Cerebellar nuclear complex (tissue), 1 donor: ENCODE measurements around the gene EEIG2.

Source experiments
- DNase-seq, 2 experiments: peaks; one replicate each; lab custom pipeline; 2025; lab: John Stamatoyannopoulos, UW

EEIG2 gene

DNA sequence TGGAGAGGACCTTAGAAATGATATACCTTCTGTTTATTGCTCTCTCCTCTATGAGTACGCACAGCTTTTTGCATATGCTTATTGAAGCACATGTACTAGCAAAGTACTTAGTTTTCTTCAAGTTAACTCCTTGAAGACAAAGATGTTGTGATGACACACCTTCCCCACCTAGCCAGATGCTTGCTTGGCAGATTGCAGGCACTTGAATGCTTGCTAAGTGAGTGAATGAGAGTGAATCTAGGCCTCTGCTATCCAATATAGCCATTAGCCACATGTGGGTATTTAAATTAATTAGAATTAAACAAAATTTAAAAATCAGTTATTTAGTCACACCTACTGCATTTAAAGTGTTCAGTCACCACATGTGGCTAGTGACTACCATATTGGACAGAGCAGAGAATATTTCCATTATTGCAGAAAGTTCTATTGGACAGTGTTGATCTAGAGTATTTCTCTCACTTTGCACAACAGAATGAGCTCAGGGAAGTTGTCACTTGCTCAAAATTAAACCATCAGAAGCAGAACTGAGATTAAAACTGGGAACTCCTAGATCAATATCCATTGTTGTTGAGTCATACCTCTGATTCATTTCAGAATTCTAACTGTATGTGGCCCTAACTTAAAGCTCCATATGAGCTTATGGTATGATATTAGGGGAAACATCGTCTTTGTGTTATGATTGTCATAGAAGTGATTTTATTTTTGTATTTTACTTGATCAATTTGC lies 8.6 kb upstream of the EEIG2 start:
- DNase-seq: no peak

DNA sequence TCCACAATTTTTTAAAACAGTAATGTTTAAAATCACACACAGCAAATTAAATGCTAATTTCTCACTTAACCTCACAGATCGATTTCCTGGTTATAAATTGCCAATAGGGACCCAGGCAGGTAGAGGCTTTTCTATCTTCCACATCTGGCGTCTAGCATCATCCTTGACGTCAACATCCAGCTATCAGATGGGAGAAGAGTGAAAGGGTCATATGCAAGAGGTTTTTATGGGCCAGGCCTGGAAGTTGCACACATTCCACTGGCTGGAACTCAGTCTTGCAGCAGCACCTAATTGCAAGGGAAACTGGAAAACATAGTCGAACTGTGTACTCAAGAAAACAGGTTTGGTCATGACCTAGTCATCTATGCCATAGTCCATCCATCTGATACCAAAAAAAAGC lies 6.0 kb upstream of the EEIG2 start:
- DNase-seq: no peak

DNA sequence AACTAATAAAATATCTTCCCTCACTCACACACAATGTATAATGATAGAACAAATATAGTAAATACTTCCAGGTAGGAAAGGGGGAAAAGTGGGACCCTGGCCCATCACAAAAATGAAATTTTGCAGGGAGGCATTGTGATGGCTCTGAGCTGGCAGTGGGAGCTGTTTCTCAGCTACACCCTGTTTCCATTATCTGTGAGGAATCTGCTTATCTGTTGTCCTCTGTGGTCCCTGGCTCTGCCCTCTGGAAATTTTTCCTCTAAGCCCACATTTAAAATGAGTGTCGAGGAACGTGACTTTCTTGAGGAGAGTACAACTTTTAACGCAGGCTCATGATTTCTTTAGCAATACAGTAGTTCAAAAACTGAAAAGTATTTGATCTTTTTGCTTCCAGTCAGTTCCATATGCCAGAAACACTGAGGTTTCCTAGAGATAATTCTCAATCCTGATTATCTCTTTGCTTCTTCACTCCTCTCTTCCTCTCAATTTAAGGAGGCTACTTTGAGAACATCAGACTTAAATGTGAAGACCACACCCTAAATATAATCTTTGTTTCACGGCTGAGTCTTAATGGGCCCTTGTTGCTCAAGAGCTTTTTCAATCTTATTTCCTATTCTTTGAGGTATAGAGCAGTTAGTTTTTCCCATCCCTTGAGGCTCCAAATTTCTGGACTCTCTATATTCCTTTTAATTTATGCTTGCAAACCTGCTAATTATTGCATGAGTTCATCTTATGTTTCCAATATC lies 5.0 kb upstream of the EEIG2 start:
- no peak for DNase-seq

DNA sequence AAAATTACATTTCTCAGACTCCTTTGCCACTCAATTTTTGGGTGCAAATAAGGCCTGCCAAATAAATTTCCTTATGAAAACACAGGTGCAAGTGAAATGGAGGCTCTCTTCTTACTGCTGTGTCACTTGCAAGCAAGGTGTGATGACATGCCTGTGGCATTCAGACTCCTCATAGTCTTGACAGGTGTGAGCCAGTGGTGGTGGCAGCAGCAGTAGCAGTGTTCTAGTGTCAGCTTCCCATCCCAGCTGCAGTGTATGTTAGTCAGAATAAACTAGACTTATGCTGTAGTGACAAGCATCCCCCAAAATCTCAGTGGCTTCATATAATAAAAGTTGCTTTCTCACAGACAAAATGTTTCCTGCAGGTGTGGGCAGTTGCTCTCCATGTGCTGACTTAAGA lies 3.8 kb upstream of the EEIG2 start:
- DNase-seq: no peak

DNA sequence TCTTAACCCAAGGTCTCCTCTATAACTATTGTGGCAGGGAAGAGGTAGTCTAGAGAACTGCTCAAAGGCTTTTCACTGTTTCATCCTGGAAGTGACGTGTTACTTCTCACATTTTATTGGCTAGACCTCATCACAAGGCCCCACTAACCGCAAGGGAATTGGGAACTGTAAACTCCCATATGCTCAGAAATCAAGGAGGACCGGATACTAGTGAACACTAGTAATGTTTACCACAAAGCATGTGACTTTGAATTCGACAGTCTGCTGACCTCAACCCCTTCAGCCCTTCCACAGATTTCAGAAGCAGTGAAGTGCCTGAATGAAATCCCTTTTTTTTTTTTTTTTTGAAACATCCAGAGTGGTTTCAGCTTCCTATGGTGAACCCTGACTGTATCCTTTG lies 3.4 kb upstream of the EEIG2 start:
- no peak for DNase-seq

DNA sequence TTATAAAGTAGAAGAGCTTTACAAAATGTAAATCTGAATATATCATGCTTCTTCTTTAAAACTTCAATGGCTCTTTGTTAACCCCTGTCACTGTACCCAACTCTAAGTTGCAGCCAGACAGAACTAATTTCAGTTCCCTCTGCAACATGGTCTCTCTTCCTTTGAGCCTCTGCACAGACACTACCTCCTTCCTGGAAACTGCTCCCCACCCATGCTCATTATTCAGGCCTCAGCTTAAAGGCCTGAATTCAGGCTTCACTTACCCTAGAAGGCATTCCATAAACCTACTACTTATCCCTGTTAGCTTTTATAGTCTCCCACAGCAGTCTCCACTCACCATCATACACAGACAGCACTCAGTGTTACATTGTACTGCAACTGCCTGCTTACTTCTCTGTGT lies 2.6 kb upstream of the EEIG2 start:
- DNase-seq: no peak

DNA sequence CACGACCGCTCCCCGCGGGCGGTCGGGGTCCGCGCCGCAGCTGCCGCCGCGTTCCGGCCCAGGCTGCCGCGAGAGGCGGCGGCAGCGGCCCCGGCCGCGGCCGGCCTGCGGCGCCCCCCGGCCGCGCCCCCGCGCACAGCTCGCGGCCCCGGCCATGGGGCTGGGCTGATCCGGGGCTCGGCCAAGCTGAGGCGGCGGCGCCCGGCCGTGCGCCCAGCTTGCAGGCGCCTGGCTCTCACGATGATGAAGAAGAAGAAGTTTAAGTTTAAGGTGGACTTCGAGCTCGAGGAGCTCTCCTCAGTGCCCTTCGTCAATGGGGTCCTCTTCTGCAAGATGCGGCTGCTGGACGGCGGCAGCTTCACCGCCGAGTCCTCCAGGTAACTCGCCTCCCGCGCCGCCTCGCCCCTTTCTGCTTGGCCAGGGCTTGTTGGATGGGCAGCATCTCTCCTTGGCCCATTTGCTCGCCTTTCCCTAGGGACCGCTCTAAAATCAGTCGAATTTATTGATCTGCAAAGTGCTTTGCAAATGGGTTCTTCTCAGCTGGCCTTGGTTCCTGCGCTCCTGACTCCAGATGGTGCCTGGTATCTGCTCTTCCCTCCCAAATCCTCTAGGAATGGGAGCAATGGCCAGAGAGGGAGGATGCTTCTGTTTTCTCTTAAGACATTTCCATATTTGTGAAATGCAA lies 431 bp downstream of the EEIG2 start:
- peak in 1 of 2 experiments; percentile 48 for DNase-seq

DNA sequence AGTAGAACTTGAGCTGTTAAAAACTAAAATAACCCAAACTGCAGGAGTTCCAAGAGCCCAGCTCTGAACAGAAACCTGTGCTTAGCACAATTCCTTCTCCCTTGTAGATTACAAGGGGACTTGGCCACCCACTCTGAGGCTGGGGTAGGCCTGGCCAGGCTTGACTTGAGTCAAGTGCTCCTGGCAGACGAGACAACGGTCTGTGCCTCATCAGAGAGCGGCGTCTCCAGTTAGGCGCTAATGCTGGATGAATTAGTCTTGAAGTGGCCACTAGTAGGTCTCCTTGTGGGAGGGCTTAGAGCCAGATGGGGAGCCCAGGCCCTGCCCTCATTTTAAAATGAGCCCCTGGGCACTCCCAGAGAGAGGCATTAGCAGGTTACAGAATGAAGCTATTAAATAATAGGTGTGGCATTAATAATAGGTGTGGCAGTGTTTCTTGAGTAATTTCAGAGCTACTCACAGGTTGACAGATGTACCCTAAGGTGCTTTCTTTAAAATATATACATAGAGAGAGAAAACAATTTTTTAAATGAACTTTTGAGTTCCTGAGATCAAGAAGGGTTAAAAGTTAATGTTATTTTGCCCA lies 1.1 kb downstream of the EEIG2 start:
- DNase-seq: peak in 1 of 2 experiments; percentile 52

DNA sequence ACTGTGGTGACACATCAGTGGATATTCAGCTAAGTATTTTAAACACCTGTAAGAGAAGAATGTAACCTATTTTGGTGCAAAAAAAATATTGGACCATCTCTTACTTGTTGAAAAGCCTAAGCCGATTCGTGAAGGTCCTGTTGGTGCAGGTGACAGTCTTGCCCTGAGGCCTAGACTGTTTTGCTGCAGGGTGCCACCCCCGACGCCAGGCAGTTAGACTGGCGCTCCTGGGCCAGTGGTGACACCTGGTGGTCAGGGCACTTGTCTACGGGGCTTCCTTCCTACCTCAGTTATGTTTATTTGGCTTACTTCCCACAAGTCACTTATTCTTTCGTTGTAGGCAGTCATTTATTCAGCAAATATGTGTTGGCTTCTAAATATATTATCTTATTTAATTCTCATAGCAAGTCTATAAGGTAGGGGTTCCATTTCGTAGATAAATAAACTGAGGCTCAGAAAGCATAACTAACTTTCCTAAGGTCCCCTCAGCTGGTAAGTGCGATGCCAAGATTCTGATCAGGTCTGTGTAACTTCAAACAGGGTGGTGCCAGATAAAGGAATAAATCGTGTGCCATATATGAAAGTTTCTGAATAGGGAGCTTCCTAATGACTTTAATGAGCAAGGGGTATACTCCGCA lies 1.9 kb downstream of the EEIG2 start:
- DNase-seq: no peak

DNA sequence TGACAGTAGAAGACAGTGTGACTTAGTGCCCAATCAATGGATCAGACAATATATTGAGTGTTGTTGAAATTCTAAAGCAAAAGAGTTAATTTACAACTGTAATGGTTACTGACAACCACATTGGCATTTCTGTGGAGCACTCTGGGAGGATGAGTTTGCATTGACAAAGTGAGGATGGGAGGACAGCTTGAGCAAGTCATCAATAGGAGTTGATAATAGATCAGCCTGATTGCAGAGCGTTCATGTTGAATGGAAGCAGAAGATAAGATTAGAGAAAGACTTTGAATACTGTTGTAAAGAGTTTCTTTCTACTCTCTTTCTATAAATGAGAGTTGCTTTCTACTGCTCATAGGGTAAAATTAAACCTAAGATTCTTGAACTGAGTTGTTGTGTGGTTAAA lies 3.9 kb downstream of the EEIG2 start:
- no peak for DNase-seq

DNA sequence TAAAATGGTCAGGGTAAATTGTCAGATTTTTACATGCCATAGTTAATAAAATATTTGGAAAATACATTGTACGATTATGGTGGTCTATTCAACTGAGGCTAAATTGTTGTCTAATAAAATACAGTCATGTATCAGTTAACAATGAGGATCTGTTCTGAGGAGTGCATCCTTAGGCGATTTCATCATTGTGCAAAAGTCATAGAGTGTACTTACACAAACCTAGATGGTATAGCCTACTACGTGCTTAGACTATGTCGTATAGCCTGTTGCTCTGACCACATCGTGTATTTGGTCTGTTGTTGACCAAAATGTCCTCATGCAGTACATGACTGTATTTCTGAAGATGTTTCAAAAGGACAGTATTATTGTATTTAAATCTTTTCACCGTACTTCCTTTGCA lies 5.2 kb downstream of the EEIG2 start:
- no peak for DNase-seq

DNA sequence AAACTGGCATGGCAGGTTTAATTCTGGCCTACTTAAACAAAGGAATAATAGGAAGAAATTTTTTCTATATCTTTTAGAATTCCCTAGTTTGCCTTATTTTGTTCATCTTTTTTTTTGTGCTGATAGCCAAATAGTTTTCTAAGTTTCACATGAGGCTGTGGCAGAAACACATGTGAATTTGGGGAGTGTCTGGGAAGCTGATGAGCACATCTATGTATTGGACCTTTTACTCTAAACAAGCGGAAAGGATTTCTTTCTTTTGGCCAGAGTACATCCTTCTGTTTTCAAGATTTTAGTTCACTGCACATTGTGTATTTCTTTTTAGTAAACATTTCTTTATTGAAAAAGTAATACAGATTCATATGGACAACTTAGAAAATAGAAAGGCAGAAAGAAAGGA lies 5.6 kb downstream of the EEIG2 start:
- DNase-seq: no peak

DNA sequence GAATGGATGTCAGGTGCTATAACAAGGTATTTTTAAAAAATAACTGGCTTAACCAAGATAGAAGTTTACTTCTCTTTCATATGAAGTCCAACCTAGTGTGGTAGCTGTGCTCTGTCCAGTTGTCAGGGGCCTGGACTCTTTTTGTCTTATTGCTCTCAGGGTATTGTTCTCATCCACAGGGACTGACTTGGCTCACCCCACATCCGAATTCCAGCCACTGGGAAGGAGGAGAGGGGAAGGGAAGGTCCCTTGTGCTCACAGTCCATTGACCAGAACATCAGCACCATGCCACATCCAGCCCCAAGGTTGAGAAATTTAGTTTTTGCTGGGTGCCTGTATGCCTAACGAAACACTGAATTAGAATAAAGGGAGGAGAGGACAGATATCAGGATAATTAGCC lies 8.7 kb downstream of the EEIG2 start:
- no peak for DNase-seq

DNA sequence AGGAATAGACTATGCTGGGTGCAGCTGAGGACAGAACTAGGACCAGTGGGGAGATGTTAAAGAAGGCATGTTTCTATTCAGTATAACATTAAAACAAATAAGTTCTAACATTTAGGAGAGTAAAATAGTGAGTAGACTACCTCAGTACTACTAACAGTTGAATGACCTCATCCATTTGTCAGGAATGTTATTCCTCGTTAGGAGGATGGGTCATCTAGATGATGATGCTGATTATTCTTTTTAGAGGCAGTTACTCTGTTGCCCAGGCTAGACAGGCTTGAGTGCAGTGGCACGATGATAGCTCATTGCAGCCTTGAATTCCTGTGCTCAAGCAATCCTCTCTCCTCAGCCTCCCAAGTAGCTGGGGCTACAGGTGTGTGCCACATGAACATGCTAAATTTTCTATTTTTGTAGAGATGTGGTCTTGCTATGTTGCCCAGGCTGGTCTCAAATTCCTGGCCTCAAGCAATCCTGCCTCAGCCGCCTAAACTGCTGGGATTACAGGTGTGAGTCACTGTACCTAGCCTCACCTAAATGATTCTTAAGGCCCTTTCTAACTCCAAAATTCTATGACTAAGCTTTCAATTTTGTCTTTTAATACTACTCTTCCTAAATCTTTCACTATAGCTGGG lies 9.3 kb downstream of the EEIG2 start:
- DNase-seq: no peak

DNA sequence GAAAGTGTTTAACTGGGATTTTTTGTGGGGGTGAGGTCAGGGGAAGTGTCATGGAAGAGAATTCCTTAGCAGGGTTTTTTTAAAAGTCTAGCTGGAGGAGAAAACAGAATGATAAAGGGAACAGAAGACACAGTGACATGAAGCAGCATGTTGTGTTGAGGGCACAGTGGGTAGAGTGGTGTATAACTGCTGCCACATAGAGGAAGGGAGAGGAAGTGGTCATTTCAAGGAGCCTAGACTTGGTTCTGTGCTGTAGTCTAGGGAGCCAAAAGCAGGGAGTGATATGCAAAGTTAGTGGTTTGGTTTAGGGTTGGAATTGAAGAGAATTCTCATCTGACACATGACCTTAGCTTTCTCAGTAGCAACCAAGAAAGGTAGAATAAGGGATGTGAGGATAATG lies 10.2 kb downstream of the EEIG2 start:
- no peak for DNase-seq

DNA sequence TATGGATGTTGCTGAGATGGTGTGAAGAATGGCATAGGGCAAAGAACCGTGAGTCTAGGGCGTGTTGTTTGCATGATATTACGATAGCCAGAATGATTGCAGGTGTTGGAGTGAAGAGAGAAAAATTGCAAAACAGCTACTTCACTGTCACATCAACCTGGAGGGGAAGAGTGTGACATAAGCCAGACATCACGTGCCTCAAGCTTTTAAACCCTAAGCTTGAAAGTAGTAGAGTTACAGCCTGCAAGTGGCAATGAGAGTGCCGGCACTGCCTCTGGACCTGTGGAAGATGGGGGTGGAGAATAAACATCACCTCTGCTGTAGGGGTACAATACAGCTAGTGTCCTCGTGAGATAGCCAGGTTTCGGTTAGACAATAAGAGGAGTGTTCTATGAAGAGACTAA lies 11.1 kb downstream of the EEIG2 start:
- no peak for DNase-seq

DNA sequence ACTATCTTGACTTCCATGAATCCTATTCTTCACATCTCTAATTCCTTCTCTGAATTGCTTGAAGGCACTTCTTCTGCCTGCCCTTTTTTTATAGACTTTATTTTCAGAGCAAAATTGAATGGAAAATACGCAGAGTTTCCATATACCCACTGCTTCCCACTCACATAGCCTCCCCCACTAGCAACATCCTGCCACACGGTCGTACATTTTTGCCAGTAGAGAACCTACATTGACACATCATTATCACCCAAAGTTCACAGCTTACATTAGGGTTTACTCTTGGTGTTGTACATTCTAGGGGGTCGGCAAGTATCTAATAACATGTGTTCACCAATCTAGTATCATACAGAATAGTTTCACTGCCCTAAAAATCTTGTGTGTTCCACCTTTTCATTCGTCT lies 12.3 kb downstream of the EEIG2 start:
- DNase-seq: no peak

DNA sequence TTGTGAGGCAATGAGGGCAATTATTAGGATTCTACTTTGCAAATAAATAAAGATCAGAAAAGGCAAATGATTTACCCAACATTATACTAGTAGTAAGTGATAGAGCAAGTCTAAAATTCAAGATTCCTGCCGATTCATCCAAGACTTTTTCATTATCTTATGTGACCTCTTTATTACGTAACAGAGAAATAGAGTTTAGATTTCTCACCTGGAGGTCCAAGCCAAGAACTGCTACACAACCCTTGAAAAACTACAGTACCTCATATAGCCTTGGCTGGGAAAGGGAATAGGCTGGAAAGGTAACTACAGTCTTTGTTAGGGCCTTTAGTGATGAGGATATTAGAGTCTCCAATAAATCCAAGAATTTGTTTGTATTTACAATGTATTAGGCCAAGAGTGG lies 13.3 kb downstream of the EEIG2 start:
- no peak for DNase-seq

DNA sequence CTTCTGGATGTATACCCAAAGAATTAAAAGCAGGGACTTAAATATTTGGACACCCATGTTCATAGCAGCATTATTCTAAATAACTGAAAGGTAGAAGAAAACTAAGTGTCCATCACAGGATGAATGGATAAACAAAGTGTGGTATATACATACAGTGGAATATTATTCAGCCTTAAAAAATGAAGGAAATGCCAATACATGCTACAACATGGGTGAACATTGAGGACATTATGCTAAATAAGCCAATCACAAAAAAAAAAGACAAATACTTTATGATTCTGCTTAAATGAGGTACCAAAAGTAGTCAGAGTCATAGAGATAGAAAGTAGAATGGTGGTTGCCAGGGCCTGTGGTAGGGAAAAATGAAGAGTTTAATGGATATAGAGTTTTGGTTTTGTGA lies 14.1 kb downstream of the EEIG2 start:
- no peak for DNase-seq

DNA sequence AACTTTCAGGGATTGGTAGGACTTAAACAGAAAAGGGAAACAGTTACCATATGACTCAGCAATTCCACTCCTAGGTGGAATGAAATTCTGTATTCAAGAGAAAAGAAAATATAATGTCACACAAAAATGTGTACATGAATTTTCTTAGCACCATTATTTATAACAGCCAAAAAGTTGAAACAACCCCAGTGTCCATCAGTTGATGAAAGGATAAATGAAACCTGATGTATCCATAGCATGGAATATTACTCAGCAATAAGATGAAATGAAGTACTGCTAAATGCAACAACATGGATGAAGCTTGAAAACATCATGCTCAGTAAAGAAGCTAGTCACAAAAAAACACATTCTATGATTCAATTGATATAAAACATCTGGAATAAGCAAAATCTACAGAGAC lies 15.5 kb downstream of the EEIG2 start:
- no peak for DNase-seq

DNA sequence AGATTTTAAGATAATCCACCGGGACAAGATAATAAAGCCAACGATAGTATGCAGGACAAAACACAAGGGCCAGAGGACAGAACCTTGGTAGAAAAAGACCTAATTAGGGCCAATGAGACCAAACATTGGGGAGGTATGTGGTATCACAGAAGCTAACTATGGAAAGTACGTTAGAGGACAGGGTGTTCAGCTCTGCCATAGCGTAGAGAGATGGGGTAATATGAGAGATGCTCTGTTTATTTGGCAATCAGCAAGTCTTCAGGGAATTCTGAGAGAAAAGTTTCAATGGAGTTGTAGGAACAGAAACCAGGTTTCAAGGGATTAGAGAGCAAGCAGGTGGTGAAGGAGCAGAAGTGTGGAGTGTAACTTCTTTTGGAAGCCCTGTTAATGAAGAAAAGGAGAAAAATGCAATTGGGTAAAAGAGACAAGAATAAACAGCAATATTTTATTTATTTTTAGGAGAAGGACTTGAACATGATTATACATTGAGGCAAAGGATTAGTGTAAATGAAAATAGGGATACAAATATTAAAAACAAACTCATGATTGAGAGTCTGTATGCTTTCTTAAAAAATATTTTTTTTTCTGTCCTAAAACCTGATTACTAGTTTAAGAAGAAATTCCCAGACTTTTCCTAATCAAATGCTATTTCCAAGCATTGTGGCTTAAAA lies 24.0 kb downstream of the EEIG2 start:
- DNase-seq: no peak
